Embryonic facial prominence (tissue), 1 donor: ENCODE measurements around the gene JARID2.

Source experiments
- DNase-seq: peaks from one replicate; pipeline ENCODE4 v3.0.0-alpha.2; 2016; ENCODE audit errors: extremely low spot score

JARID2 gene

GRCh38 chr6:15505463-15505918, 259.6 kb downstream of the JARID2 start:
- DNase-seq = no peak

GRCh38 chr6:15506066-15506465, 260.2 kb downstream of the JARID2 start:
- no peak for DNase-seq

- no peak for DNase-seq
Observed at GRCh38 chr6:15507221-15507620, 261.4 kb downstream of the JARID2 start.

GRCh38 chr6:15507746-15508145, 261.9 kb downstream of the JARID2 start:
- no peak for DNase-seq

- no peak for DNase-seq
Observed at GRCh38 chr6:15508441-15508871, 262.6 kb downstream of the JARID2 start.

GRCh38 chr6:15508931-15509330, 263.1 kb downstream of the JARID2 start:
- DNase-seq = no peak

GRCh38 chr6:15509335-15509933, 263.6 kb downstream of the JARID2 start:
- DNase-seq = no peak

GRCh38 chr6:15510121-15510520, 264.3 kb downstream of the JARID2 start:
- no peak for DNase-seq

- no peak for DNase-seq
Observed at GRCh38 chr6:15510536-15511247, 264.8 kb downstream of the JARID2 start.

GRCh38 chr6:15511248-15512125, 265.6 kb downstream of the JARID2 start:
- no peak for DNase-seq

GRCh38 chr6:15512126-15512525, 266.3 kb downstream of the JARID2 start:
- DNase-seq = no peak

GRCh38 chr6:15512721-15513120, 266.9 kb downstream of the JARID2 start:
- DNase-seq = no peak

- DNase-seq = no peak
Observed at GRCh38 chr6:15513131-15513771, 267.4 kb downstream of the JARID2 start.

GRCh38 chr6:15513801-15514711, 268.2 kb downstream of the JARID2 start:
- no peak for DNase-seq

- DNase-seq = no peak
Observed at GRCh38 chr6:15515226-15515625, 269.4 kb downstream of the JARID2 start.

- no peak for DNase-seq
Observed at GRCh38 chr6:15515660-15516375, 269.9 kb downstream of the JARID2 start.

- no peak for DNase-seq
Observed at GRCh38 chr6:15516378-15516777, 270.5 kb downstream of the JARID2 start.

- DNase-seq = no peak
Observed at GRCh38 chr6:15516923-15517560, 271.2 kb downstream of the JARID2 start.

GRCh38 chr6:15517600-15517999, 271.7 kb downstream of the JARID2 start:
- DNase-seq = no peak

- no peak for DNase-seq
Observed at GRCh38 chr6:15518057-15518456, 272.2 kb downstream of the JARID2 start.
